ENCODE results near the gene DPT.

The DPT gene

GRCh38 chr1:168767894-168768584 is 39.0 kb upstream of the DPT start:
- WGBS (ENCODE audit: insufficient coverage), result 95% methylated on average over 3 of the region's 4 CpGs
- POLR2A ChIA-PET, result interaction anchor here (0.6 kb wide), 1 partner anchor 8 kb away, joined by 4 read pairs; no protein-coding TSS in a partner anchor
- Histone ChIP-seq H3K27ac (ENCODE audit: insufficient read depth in 1 of 2, low read depth in 1 of 2, low read length in 2 of 2, poor library complexity in 1 of 2, severe bottlenecking in 2 of 2) (no peak overlapping the region), H3K36me3 (ENCODE audit: control insufficient read depth in 4 of 4, insufficient read depth in 4 of 4, low read length in 3 of 4) (no peaks in the 10 kb centered on the region), H3K4me3 (ENCODE audit: control insufficient read depth in 1 of 7, extremely low read depth in 1 of 7, insufficient read depth in 4 of 7, low read depth in 2 of 7, low read length in 6 of 7) (no peak overlapping the region), H3K27me3 (replicated peaks in 2 of 5; ENCODE audit: control insufficient read depth in 4 of 5, insufficient read depth in 5 of 5, low read length in 4 of 5) (no peaks in the 10 kb centered on the region), H3K4me1 (ENCODE audit: control extremely low read depth in 1 of 4, control insufficient read depth in 4 of 4, insufficient read depth in 4 of 4, low read length in 3 of 4) (no peaks in the 10 kb centered on the region), H3K9me3 (ENCODE audit: control extremely low read depth in 1 of 5, control insufficient read depth in 4 of 5, insufficient read depth in 2 of 5, low read depth in 1 of 5, low read length in 4 of 5) (no peaks in the 10 kb centered on the region)
- CTCF ChIA-PET, result interaction anchor here (2.0 kb wide), 1 partner anchor 11 kb away, joined by 6 read pairs; no protein-coding TSS in a partner anchor
- no peak for DNase-seq

GRCh38 chr1:168766568-168766967 is 37.6 kb upstream of the DPT start:
- Histone ChIP-seq H3K36me3 (ENCODE audit: control insufficient read depth in 4 of 4, insufficient read depth in 4 of 4, low read length in 3 of 4) (no peaks in the 10 kb centered on the region), H3K4me3 (ENCODE audit: control insufficient read depth in 1 of 7, extremely low read depth in 1 of 7, insufficient read depth in 4 of 7, low read depth in 2 of 7, low read length in 6 of 7) (no peak overlapping the region), H3K27me3 (replicated peaks in 2 of 5; ENCODE audit: control insufficient read depth in 4 of 5, insufficient read depth in 5 of 5, low read length in 4 of 5) (no peaks in the 10 kb centered on the region), H3K27ac (ENCODE audit: insufficient read depth in 1 of 2, low read depth in 1 of 2, low read length in 2 of 2, poor library complexity in 1 of 2, severe bottlenecking in 2 of 2) (no peak overlapping the region), H3K4me1 (ENCODE audit: control extremely low read depth in 1 of 4, control insufficient read depth in 4 of 4, insufficient read depth in 4 of 4, low read length in 3 of 4) (no peaks in the 10 kb centered on the region), H3K9me3 (ENCODE audit: control extremely low read depth in 1 of 5, control insufficient read depth in 4 of 5, insufficient read depth in 2 of 5, low read depth in 1 of 5, low read length in 4 of 5) (no peaks in the 10 kb centered on the region)
- WGBS (ENCODE audit: insufficient coverage), result 96% methylated on average over 4 of the region's 5 CpGs
- ChIA-PET POLR2A (no interaction called here), CTCF (interaction anchor here (1.0 to 2.0 kb wide), 2 partner anchors 10 to 15 kb away, joined by 3 to 6 read pairs; no protein-coding TSS in a partner anchor)
- DNase-seq, result no peak

- 90% methylated on average over 3 of the region's 3 CpGs for WGBS (ENCODE audit: insufficient coverage)
- ChIA-PET POLR2A (no interaction called here), CTCF (no interaction called here)
- Histone ChIP-seq H3K36me3 (ENCODE audit: control insufficient read depth in 4 of 4, insufficient read depth in 4 of 4, low read length in 3 of 4) (no peaks in the 10 kb centered on the region), H3K27me3 (replicated peaks in 2 of 5; ENCODE audit: control insufficient read depth in 4 of 5, insufficient read depth in 5 of 5, low read length in 4 of 5) (no peaks in the 10 kb centered on the region), H3K9me3 (ENCODE audit: control extremely low read depth in 1 of 5, control insufficient read depth in 4 of 5, insufficient read depth in 2 of 5, low read depth in 1 of 5, low read length in 4 of 5) (no peaks in the 10 kb centered on the region), H3K4me1 (ENCODE audit: control extremely low read depth in 1 of 4, control insufficient read depth in 4 of 4, insufficient read depth in 4 of 4, low read length in 3 of 4) (no peaks in the 10 kb centered on the region), H3K27ac (ENCODE audit: insufficient read depth in 1 of 2, low read depth in 1 of 2, low read length in 2 of 2, poor library complexity in 1 of 2, severe bottlenecking in 2 of 2) (no peak overlapping the region), H3K4me3 (ENCODE audit: control insufficient read depth in 1 of 7, extremely low read depth in 1 of 7, insufficient read depth in 4 of 7, low read depth in 2 of 7, low read length in 6 of 7) (no peak overlapping the region)
- no peak for DNase-seq
Measured at GRCh38 chr1:168763031-168763430, 34.0 kb upstream of the DPT start.

- H3K36me3 ChIP-seq (ENCODE audit: control insufficient read depth in 4 of 4, insufficient read depth in 4 of 4, low read length in 3 of 4), result no peaks in the 10 kb centered on the region
- 100% methylated on average over 4 of the region's 4 CpGs for WGBS (ENCODE audit: insufficient coverage)
Measured at GRCh38 chr1:168762473-168762872, 33.5 kb upstream of the DPT start.

DNA sequence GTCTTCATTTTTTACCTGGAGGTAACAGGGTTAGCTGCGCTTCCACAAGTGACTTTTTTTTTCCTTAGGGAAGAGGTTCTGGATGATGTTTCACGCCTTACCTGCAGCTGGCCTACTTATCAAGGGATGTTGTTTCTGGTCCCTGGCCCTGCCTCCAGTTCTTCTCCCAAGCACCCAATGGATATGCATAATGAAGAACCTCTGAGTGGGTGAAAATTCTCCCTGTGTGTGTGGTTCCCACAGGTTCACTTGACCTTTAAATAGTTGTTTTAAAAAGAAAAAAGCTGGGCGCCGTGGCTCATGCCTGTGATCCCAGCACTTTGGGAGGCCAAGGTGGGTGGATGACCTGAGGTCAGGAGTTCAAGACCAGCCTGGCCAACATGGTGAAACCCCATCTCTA is 31.8 kb upstream of the DPT start:
- DNase-seq, result no peak
- Histone ChIP-seq H3K27me3 (replicated peaks in 2 of 5; ENCODE audit: control insufficient read depth in 4 of 5, insufficient read depth in 5 of 5, low read length in 4 of 5) (peaks cover 0 to 2% (median 0%) of the 10 kb centered on the region in 5 experiments), H3K27ac (ENCODE audit: insufficient read depth in 1 of 2, low read depth in 1 of 2, low read length in 2 of 2, poor library complexity in 1 of 2, severe bottlenecking in 2 of 2) (no peak overlapping the region), H3K4me3 (ENCODE audit: control insufficient read depth in 1 of 7, extremely low read depth in 1 of 7, insufficient read depth in 4 of 7, low read depth in 2 of 7, low read length in 6 of 7) (no peak overlapping the region), H3K4me1 (ENCODE audit: control extremely low read depth in 1 of 4, control insufficient read depth in 4 of 4, insufficient read depth in 4 of 4, low read length in 3 of 4) (no peaks in the 10 kb centered on the region), H3K36me3 (ENCODE audit: control insufficient read depth in 4 of 4, insufficient read depth in 4 of 4, low read length in 3 of 4) (no peaks in the 10 kb centered on the region), H3K9me3 (ENCODE audit: control extremely low read depth in 1 of 5, control insufficient read depth in 4 of 5, insufficient read depth in 2 of 5, low read depth in 1 of 5, low read length in 4 of 5) (no peaks in the 10 kb centered on the region)
- WGBS (ENCODE audit: insufficient coverage), result 100% methylated on average over 1 of the region's 4 CpGs
- CTCF ChIA-PET, result no interaction called here
- POLR2A ChIA-PET, result no interaction called here

More at GRCh38 chr1:168762473-168762872, 33.5 kb upstream of the DPT start:
- H3K27me3 ChIP-seq (replicated peaks in 2 of 5; ENCODE audit: control insufficient read depth in 4 of 5, insufficient read depth in 5 of 5, low read length in 4 of 5), result no peaks in the 10 kb centered on the region
- H3K27ac ChIP-seq (ENCODE audit: insufficient read depth in 1 of 2, low read depth in 1 of 2, low read length in 2 of 2, poor library complexity in 1 of 2, severe bottlenecking in 2 of 2), result no peak overlapping the region
- DNase-seq, result no peak
- H3K9me3 ChIP-seq (ENCODE audit: control extremely low read depth in 1 of 5, control insufficient read depth in 4 of 5, insufficient read depth in 2 of 5, low read depth in 1 of 5, low read length in 4 of 5), result no peaks in the 10 kb centered on the region
- H3K4me1 ChIP-seq (ENCODE audit: control extremely low read depth in 1 of 4, control insufficient read depth in 4 of 4, insufficient read depth in 4 of 4, low read length in 3 of 4), result no peaks in the 10 kb centered on the region
- POLR2A ChIA-PET, result no interaction called here
- CTCF ChIA-PET, result no interaction called here
- H3K4me3 ChIP-seq (ENCODE audit: control insufficient read depth in 1 of 7, extremely low read depth in 1 of 7, insufficient read depth in 4 of 7, low read depth in 2 of 7, low read length in 6 of 7), result no peak overlapping the region

- peaks cover 0 to 2% (median 0%) of the 10 kb centered on the region in 5 experiments for H3K27me3 ChIP-seq (replicated peaks in 2 of 5; ENCODE audit: control insufficient read depth in 4 of 5, insufficient read depth in 5 of 5, low read length in 4 of 5)
- no peaks in the 10 kb centered on the region for H3K9me3 ChIP-seq (ENCODE audit: control extremely low read depth in 1 of 5, control insufficient read depth in 4 of 5, insufficient read depth in 2 of 5, low read depth in 1 of 5, low read length in 4 of 5)
- no peak for DNase-seq
- WGBS (ENCODE audit: insufficient coverage), result 94% methylated on average over 2 of the region's 2 CpGs
- ChIA-PET POLR2A (no interaction called here), CTCF (no interaction called here)
- no peaks in the 10 kb centered on the region for H3K4me1 ChIP-seq (ENCODE audit: control extremely low read depth in 1 of 4, control insufficient read depth in 4 of 4, insufficient read depth in 4 of 4, low read length in 3 of 4)
- H3K4me3 ChIP-seq (ENCODE audit: control insufficient read depth in 1 of 7, extremely low read depth in 1 of 7, insufficient read depth in 4 of 7, low read depth in 2 of 7, low read length in 6 of 7), result no peak overlapping the region
- no peak overlapping the region for H3K27ac ChIP-seq (ENCODE audit: insufficient read depth in 1 of 2, low read depth in 1 of 2, low read length in 2 of 2, poor library complexity in 1 of 2, severe bottlenecking in 2 of 2)
- H3K36me3 ChIP-seq (ENCODE audit: control insufficient read depth in 4 of 4, insufficient read depth in 4 of 4, low read length in 3 of 4), result no peaks in the 10 kb centered on the region
Measured at GRCh38 chr1:168760241-168760640, 31.2 kb upstream of the DPT start.

GRCh38 chr1:168759077-168759476 is 30.1 kb upstream of the DPT start:
- Histone ChIP-seq H3K4me3 (ENCODE audit: control insufficient read depth in 1 of 7, extremely low read depth in 1 of 7, insufficient read depth in 4 of 7, low read depth in 2 of 7, low read length in 6 of 7) (no peak overlapping the region), H3K27me3 (replicated peaks in 2 of 5; ENCODE audit: control insufficient read depth in 4 of 5, insufficient read depth in 5 of 5, low read length in 4 of 5) (peaks cover 0 to 2% (median 0%) of the 10 kb centered on the region in 5 experiments), H3K36me3 (ENCODE audit: control insufficient read depth in 4 of 4, insufficient read depth in 4 of 4, low read length in 3 of 4) (no peaks in the 10 kb centered on the region), H3K27ac (ENCODE audit: insufficient read depth in 1 of 2, low read depth in 1 of 2, low read length in 2 of 2, poor library complexity in 1 of 2, severe bottlenecking in 2 of 2) (no peak overlapping the region), H3K9me3 (ENCODE audit: control extremely low read depth in 1 of 5, control insufficient read depth in 4 of 5, insufficient read depth in 2 of 5, low read depth in 1 of 5, low read length in 4 of 5) (no peaks in the 10 kb centered on the region), H3K4me1 (ENCODE audit: control extremely low read depth in 1 of 4, control insufficient read depth in 4 of 4, insufficient read depth in 4 of 4, low read length in 3 of 4) (no peaks in the 10 kb centered on the region)
- WGBS (ENCODE audit: insufficient coverage), result no CpG with 5 or more reads among the region's 3 CpGs
- POLR2A ChIA-PET, result no interaction called here
- no peak for DNase-seq
- CTCF ChIA-PET, result no interaction called here
